ENCODE results near the gene TLCD1. TPM values are rescaled to one million over a fixed set of nuclear protein-coding genes. Genes with fewer than 3 reads are reported as not detected.
"Not testable (repeated sequence)": the region's sequence is repeated elsewhere in the genome, so short reads cannot be mapped to it uniquely, and the experiment has no call there.

The TLCD1 gene
- total RNA-seq, 1 experiment from 2014 or later: 19.4 TPM

DNA sequence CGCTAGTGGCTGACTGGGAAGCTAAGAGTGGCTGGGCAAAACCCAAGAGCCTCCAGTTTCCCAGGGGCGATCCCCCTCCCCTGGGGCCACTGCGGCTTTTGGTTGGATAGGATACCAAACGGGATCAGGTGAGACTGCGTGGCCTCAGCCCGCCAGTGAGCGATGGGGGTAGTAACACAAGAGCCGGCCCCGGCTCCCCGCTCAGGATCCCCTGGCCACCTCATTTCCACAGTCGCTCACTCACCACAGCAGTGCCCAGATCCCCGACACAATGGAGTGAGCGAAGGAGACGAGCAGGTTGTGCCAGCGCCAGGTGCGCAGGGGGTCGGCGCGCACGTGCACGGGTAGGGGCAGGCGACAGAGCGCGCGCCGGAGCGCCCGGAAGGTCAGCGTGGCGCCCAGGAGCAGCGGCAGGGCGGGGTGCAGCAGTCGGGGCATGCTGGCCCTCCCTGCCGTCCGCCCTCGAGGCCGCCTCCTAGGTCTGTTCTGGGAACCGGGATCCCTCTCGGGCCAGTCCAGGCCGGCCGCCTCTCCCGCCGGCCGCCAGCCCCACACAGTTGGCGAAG lies 290 bp downstream of the TLCD1 start:
- no TSS peak for BruUV-seq (replicated peaks)
- H3K27me3 ChIP-seq (ENCODE audit: insufficient read depth, low read depth): no peaks in the 10 kb centered on the region
- H3K4me1 ChIP-seq (replicated peaks; ENCODE audit: insufficient read depth): peaks cover 51% of the 10 kb centered on the region
- H3K9me2 ChIP-seq (ENCODE audit: insufficient read depth): no peaks in the 10 kb centered on the region
- ChIA-PET POLR2A (ENCODE audit: unreplicated experiment) (interaction anchor here (0.6 to 3.5 kb wide), 5 partner anchors 15 to 29 kb away, joined by 3 to 75 read pairs (median 7); partner anchors contain the start of genes PROCA1 and TRAF4), CTCF (interaction anchor here (0.6 to 3.5 kb wide), 10 partner anchors 10 to 226 kb away, joined by 3 to 60 read pairs (median 6); partner anchors contain the start of genes BLTP2 and TRAF4)
- peak overlapping the region; percentile 82 for H3K27ac ChIP-seq
- peak in 1 of 2 experiments; percentile 69 for DNase-seq
- peak overlapping the region; percentile 65; the same call in 1 of the 2 replicates for H2AFZ ChIP-seq
- no peak for TF ChIP-seq EZH2 (IDR thresholded peaks at IDR 0.05; ENCODE audit: low read depth)
- TF ChIP-seq, protein P1, sequence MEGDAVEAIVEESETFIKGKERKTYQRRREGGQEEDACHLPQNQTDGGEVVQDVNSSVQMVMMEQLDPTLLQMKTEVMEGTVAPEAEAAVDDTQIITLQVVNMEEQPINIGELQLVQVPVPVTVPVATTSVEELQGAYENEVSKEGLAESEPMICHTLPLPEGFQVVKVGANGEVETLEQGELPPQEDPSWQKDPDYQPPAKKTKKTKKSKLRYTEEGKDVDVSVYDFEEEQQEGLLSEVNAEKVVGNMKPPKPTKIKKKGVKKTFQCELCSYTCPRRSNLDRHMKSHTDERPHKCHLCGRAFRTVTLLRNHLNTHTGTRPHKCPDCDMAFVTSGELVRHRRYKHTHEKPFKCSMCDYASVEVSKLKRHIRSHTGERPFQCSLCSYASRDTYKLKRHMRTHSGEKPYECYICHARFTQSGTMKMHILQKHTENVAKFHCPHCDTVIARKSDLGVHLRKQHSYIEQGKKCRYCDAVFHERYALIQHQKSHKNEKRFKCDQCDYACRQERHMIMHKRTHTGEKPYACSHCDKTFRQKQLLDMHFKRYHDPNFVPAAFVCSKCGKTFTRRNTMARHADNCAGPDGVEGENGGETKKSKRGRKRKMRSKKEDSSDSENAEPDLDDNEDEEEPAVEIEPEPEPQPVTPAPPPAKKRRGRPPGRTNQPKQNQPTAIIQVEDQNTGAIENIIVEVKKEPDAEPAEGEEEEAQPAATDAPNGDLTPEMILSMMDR (conservative IDR thresholded peaks at IDR 0.05): no peak
- intact Hi-C loops (cut with micrococcal nuclease; ENCODE audit: unreplicated experiment): loop anchor here (10.0 kb wide), 1 partner anchor 389 kb away; no protein-coding TSS in a partner anchor
- peaks cover 53% of the 10 kb centered on the region for H3K79me2 ChIP-seq (ENCODE audit: low read depth)
- peak overlapping the region; percentile 97 for H3K4me2 ChIP-seq
- peaks cover 30% of the 10 kb centered on the region for H3K36me3 ChIP-seq (ENCODE audit: low read depth)
- H3K4me3 ChIP-seq: peak overlapping the region; percentile 87
- peaks cover 43% of the 10 kb centered on the region for H4K20me1 ChIP-seq (ENCODE audit: insufficient read depth)
- peaks cover 80% of the 10 kb centered on the region for H3F3A ChIP-seq (ENCODE audit: insufficient read depth, low read depth)
- no peaks in the 10 kb centered on the region for H3K9me3 ChIP-seq (ENCODE audit: insufficient read depth, low read depth)

DNA sequence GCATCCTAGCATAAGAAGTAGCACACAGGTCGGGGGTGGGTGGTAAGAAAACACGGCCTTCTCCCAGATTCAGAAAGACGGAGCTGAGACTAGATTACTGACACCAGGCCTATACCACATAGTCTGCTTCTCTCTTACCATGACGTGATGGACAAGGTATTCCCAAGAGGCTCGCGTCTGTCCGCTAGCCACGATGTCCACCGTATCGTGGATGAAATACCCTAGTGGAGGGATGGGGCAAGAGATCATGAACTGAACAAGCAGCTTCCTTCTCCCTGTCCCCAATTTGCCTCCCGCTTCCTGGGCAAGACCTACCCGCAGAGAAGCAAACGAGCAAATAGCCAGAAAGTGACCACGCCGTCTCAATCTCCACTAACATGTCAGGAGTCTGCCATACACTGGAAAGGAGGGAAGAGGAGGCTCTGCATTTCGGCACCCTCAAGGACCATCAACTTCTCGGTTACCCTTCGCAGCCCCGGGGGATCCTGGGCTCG lies 820 bp downstream of the TLCD1 start:
- Histone ChIP-seq H3K27me3 (ENCODE audit: insufficient read depth, low read depth) (no peaks in the 10 kb centered on the region), H3K9me2 (ENCODE audit: insufficient read depth) (no peaks in the 10 kb centered on the region), H3K9me3 (ENCODE audit: insufficient read depth, low read depth) (no peaks in the 10 kb centered on the region), H3K27ac (peak overlapping the region; percentile 82), H3K4me3 (peak overlapping the region; percentile 87), H3K79me2 (ENCODE audit: low read depth) (peaks cover 59% of the 10 kb centered on the region), H4K20me1 (ENCODE audit: insufficient read depth) (peaks cover 44% of the 10 kb centered on the region), H3K4me2 (peak overlapping the region; percentile 97), H3K4me1 (replicated peaks; ENCODE audit: insufficient read depth) (peaks cover 51% of the 10 kb centered on the region), H3K36me3 (ENCODE audit: low read depth) (peaks cover 35% of the 10 kb centered on the region), H3F3A (ENCODE audit: insufficient read depth, low read depth) (peaks cover 85% of the 10 kb centered on the region), H2AFZ (0 out of 2 replicates have a peak overlapping the region, but pooled peaks have one; percentile 65)
- TF ChIP-seq EZH2 (IDR thresholded peaks at IDR 0.05; ENCODE audit: low read depth): no peak
- TF ChIP-seq, protein P1 (conservative IDR thresholded peaks at IDR 0.05): no peak; the same call in 1 of the 2 replicates
- DNase-seq: peak; percentile 39 to 66
- ChIA-PET POLR2A (ENCODE audit: unreplicated experiment) (interaction anchor here (0.6 to 1.7 kb wide), 4 partner anchors 22 to 227 kb away, joined by 3 to 34 read pairs (median 4); no protein-coding TSS in a partner anchor), CTCF (interaction anchor here (2.8 kb wide), 1 partner anchor 21 kb away, joined by 47 read pairs; no protein-coding TSS in a partner anchor)
- TSS peak; percentile 33 for BruUV-seq (replicated peaks)
- intact Hi-C loops (cut with micrococcal nuclease; ENCODE audit: unreplicated experiment): loop anchor here (10.0 kb wide), 1 partner anchor 390 kb away; no protein-coding TSS in a partner anchor

DNA sequence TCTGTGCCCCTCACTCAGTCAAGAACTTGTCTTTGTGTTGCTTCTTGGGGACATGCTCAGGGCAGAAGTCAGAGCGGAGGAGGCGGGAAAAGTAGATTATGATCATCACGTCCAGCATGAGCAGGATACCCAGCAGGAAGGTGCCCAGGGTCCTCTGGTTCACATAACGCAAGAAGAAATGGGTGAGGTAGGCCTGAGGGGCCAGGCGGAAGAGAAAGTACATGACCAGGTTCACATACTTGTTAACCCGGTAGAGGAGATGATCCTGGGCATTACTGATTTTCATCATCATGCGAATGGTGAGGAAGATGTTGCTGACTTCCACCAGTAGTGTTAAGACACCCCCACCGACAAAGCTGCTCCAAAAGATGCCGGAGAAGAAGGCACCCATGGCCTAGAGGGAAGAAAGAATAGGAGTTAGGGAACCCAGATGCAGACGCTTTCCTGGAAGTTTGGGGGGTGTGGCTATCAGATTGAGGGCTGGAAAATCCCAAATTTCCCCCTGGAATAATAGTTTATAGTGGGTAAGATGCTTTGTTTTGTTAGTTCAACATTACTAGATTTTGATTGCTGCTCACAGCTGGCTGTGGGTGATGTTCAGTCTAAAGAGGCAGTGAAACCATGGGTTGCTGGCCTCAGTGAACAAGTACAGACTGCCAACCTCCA lies 1.4 kb downstream of the TLCD1 start:
- no TSS peak for BruUV-seq (replicated peaks)
- Histone ChIP-seq H3K4me1 (replicated peaks; ENCODE audit: insufficient read depth) (peaks cover 47% of the 10 kb centered on the region), H3K9me2 (ENCODE audit: insufficient read depth) (no peaks in the 10 kb centered on the region), H3K27ac (peak overlapping the region; percentile 82), H2AFZ (no peak overlapping the region), H3K79me2 (ENCODE audit: low read depth) (peaks cover 60% of the 10 kb centered on the region), H3K4me3 (peak overlapping the region; percentile 87), H3K9me3 (ENCODE audit: insufficient read depth, low read depth) (no peaks in the 10 kb centered on the region), H3K27me3 (ENCODE audit: insufficient read depth, low read depth) (no peaks in the 10 kb centered on the region), H3F3A (ENCODE audit: insufficient read depth, low read depth) (peaks cover 83% of the 10 kb centered on the region), H3K4me2 (peak overlapping the region; percentile 97), H4K20me1 (ENCODE audit: insufficient read depth) (peaks cover 44% of the 10 kb centered on the region), H3K36me3 (ENCODE audit: low read depth) (peaks cover 36% of the 10 kb centered on the region)
- intact Hi-C loops (cut with micrococcal nuclease; ENCODE audit: unreplicated experiment): loop anchor here (1.0 to 10.0 kb wide), 2 partner anchors 225 to 390 kb away; no protein-coding TSS in a partner anchor
- ChIA-PET CTCF (no interaction called here), POLR2A (ENCODE audit: unreplicated experiment) (interaction anchor here (0.7 to 1.3 kb wide), 2 partner anchors 22 to 227 kb away, joined by 3 to 4 read pairs; no protein-coding TSS in a partner anchor)
- DNase-seq: no peak
- TF ChIP-seq, protein P1 (conservative IDR thresholded peaks at IDR 0.05): no peak
- no peak for TF ChIP-seq EZH2 (IDR thresholded peaks at IDR 0.05; ENCODE audit: low read depth)

DNA sequence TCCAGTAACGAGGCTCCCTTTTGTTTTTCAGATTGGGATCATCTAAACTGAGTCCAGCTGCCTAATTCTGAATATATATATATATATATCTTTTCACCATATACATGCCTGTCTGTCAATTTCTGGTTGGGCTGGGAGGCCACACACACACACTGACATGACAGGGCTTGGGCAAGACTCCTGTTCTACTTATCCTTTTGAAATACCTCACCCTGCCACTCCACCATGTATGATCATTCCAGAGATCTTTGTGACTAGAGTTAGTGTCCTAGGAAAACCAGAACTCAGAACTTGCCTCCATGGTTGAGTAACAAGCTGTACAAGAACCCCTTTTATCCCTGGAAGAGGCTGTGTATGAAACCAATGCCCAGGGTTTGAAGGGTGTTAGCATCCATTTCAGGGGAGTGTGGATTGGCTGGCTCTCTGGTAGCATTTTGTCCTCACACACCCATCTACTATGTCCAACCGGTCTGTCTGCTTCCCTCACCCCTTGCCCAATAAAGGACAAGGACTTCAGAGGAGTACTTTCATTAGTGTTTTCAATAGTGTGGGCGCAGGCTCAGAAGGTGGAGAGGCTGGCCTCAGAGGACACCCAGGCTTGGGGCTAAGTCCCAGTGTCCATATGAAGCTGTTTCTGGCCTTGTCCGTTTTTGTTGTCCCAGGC lies 2.1 kb downstream of the TLCD1 start:
- peak overlapping the region; percentile 82 for H3K27ac ChIP-seq

More for the DNA sequence above, 2.1 kb downstream of the TLCD1 start:
- H3K9me3 ChIP-seq (ENCODE audit: insufficient read depth, low read depth); BruUV-seq (replicated peaks); POLR2A ChIA-PET (ENCODE audit: unreplicated experiment); H3K9me2 ChIP-seq (ENCODE audit: insufficient read depth); H3K27me3 ChIP-seq (ENCODE audit: insufficient read depth, low read depth); H2AFZ ChIP-seq; CTCF ChIA-PET: not testable (repeated sequence)
- intact Hi-C loops (cut with micrococcal nuclease; ENCODE audit: unreplicated experiment): loop anchor here (1.0 to 10.0 kb wide), 2 partner anchors 225 to 391 kb away; no protein-coding TSS in a partner anchor
- peaks cover 81% of the 10 kb centered on the region for H3F3A ChIP-seq (ENCODE audit: insufficient read depth, low read depth)
- peaks cover 36% of the 10 kb centered on the region for H3K36me3 ChIP-seq (ENCODE audit: low read depth)
- peak overlapping the region; percentile 87 for H3K4me3 ChIP-seq
- peaks cover 44% of the 10 kb centered on the region for H4K20me1 ChIP-seq (ENCODE audit: insufficient read depth)
- peaks cover 55% of the 10 kb centered on the region for H3K79me2 ChIP-seq (ENCODE audit: low read depth)
- peaks cover 41% of the 10 kb centered on the region for H3K4me1 ChIP-seq (replicated peaks; ENCODE audit: insufficient read depth)
- DNase-seq: peak; percentile 57 to 76
- H3K4me2 ChIP-seq: peak overlapping the region; percentile 97

Data from PC-9 (cell line).